MM.1S (cell line): ENCODE data around the gene SFSWAP.

Source experiments
- DNase-seq: peaks from one replicate; pipeline ENCODE4 v3.0.0-alpha.2; 2015
- H2AFZ ChIP-seq: fragments of 300-600 bp; sonication (generic); 2 replicates; pipeline ENCODE4 v1.6.0; 2016; ENCODE audit warnings: antibody characterized with exemption, low read length
- H3F3A ChIP-seq: fragments of 300-600 bp; sonication (generic); 2 replicates; pipeline ENCODE4 v1.6.1; 2016; ENCODE audit warnings: mild to moderate bottlenecking, antibody characterized with exemption, low read length, moderate library complexity, mixed read lengths; ENCODE audit not compliant: insufficient read depth
- H3K27ac ChIP-seq: fragments of 300-600 bp; sonication (generic); 2 replicates; pipeline ENCODE4 v1.5.1; 2016; ENCODE audit warnings: mild to moderate bottlenecking, low read length
- H3K27me3 ChIP-seq: fragments of 300-600 bp; sonication (generic); replicated peaks from 2 replicates; pipeline ENCODE4 v1.6.0; 2016; ENCODE audit warnings: low read length; ENCODE audit not compliant: insufficient read depth
- H3K36me3 ChIP-seq: fragments of 300-600 bp; sonication (generic); replicated peaks from 2 replicates; pipeline ENCODE4 v1.6.1; 2016; ENCODE audit warnings: mild to moderate bottlenecking, low read length, mixed read lengths; ENCODE audit not compliant: insufficient read depth
- H3K4me1 ChIP-seq: fragments of 300-600 bp; sonication (generic); 2 replicates; pipeline ENCODE4 v1.6.1; 2016; ENCODE audit warnings: low read length, mixed read lengths
- H3K4me2 ChIP-seq: fragments of 300-600 bp; sonication (generic); 2 replicates; pipeline ENCODE4 v1.6.0; 2016; ENCODE audit warnings: low read depth, low read length
- H3K4me3 ChIP-seq: fragments of 300-600 bp; sonication (generic); 2 replicates; pipeline ENCODE4 v1.5.1; 2016; ENCODE audit warnings: low read length, mixed read lengths
- H3K79me2 ChIP-seq: fragments of 300-600 bp; sonication (generic); 2 replicates; pipeline ENCODE4 v1.6.1; 2016; ENCODE audit warnings: mixed run types, low read length, mixed read lengths
- H3K9ac ChIP-seq: fragments of 300-600 bp; sonication (generic); 2 replicates; pipeline ENCODE4 v1.6.1; 2016; ENCODE audit warnings: low read length, mixed read lengths
- H3K9me2 ChIP-seq: fragments of 300-600 bp; sonication (generic); replicated peaks from 2 replicates; pipeline ENCODE4 v1.6.1; 2016; ENCODE audit warnings: mild to moderate bottlenecking, low read length, mixed read lengths; ENCODE audit not compliant: insufficient read depth
- H3K9me3 ChIP-seq: fragments of 300-600 bp; sonication (generic); replicated peaks from 2 replicates; pipeline ENCODE4 v1.6.1; 2016; ENCODE audit warnings: mild to moderate bottlenecking, low read length, mixed read lengths; ENCODE audit not compliant: insufficient read depth
- H4K20me1 ChIP-seq: fragments of 300-600 bp; sonication (generic); 2 replicates; pipeline ENCODE4 v1.6.1; 2016; ENCODE audit warnings: mild to moderate bottlenecking, low read length, moderate library complexity, mixed read lengths; ENCODE audit not compliant: insufficient read depth
- CTCF ChIP-seq: fragments of 300-600 bp; sonication (generic); IDR thresholded peaks from 2 replicates; pipeline ENCODE4 v1.5.1; 2016; ENCODE audit warnings: antibody characterized with exemption, low read length, mixed read lengths
- EZH2 ChIP-seq: fragments of 300-600 bp; sonication (generic); optimal IDR thresholded peaks from 2 replicates; pipeline ENCODE3; 2017; ENCODE audit warnings: low read depth, mild to moderate bottlenecking, antibody characterized with exemption, low read length, mixed read lengths
- EZH2phosphoT487 ChIP-seq: fragments of 300-600 bp; sonication (generic); IDR thresholded peaks from 2 replicates; pipeline ENCODE4 v1.6.1; 2018; ENCODE audit warnings: antibody characterized with exemption, low read length

SFSWAP gene

GRCh38 chr12:131672941-131673887 is 37.7 kb upstream of the SFSWAP start:
- no peak overlapping the region for H3K9ac ChIP-seq
- no peaks in the 10 kb centered on the region for H3K9me3 ChIP-seq
- peaks cover 10% of the 10 kb centered on the region; the same call in 1 of the 2 replicates for H3K27me3 ChIP-seq
- DNase-seq = no peak
- no peaks in the 10 kb centered on the region for H3K36me3 ChIP-seq
- H3K4me3 ChIP-seq = no peak overlapping the region
- H3F3A ChIP-seq = no peaks in the 10 kb centered on the region
- H4K20me1 ChIP-seq = no peaks in the 10 kb centered on the region
- no peak overlapping the region for H2AFZ ChIP-seq
- TF ChIP-seq EZH2 (no peak), EZH2phosphoT487 (no peak), CTCF (no peak)
- H3K27ac ChIP-seq = no peak overlapping the region
- no peaks in the 10 kb centered on the region for H3K9me2 ChIP-seq
- no peaks in the 10 kb centered on the region for H3K4me1 ChIP-seq
- H3K4me2 ChIP-seq = no peak overlapping the region
- H3K79me2 ChIP-seq = no peaks in the 10 kb centered on the region

GRCh38 chr12:131673888-131674257 is 37.0 kb upstream of the SFSWAP start:
- no peak for TF ChIP-seq EZH2phosphoT487
- TF ChIP-seq CTCF = no peak
- no peak for TF ChIP-seq EZH2
- DNase-seq = no peak
- Histone ChIP-seq H3K36me3 (no peaks in the 10 kb centered on the region), H3K9me2 (no peaks in the 10 kb centered on the region), H2AFZ (no peak overlapping the region), H3K27me3 (peaks cover 9% of the 10 kb centered on the region; the same call in 1 of the 2 replicates), H3F3A (no peaks in the 10 kb centered on the region), H3K4me3 (no peak overlapping the region), H3K9me3 (no peaks in the 10 kb centered on the region), H3K9ac (no peak overlapping the region), H3K79me2 (no peaks in the 10 kb centered on the region), H3K4me2 (no peak overlapping the region), H4K20me1 (no peaks in the 10 kb centered on the region), H3K4me1 (no peaks in the 10 kb centered on the region), H3K27ac (no peak overlapping the region)

GRCh38 chr12:131674373-131674772 is 36.5 kb upstream of the SFSWAP start:
- peaks cover 9% of the 10 kb centered on the region; the same call in 1 of the 2 replicates for H3K27me3 ChIP-seq
- no peak overlapping the region for H3K4me2 ChIP-seq
- no peak overlapping the region for H3K27ac ChIP-seq
- no peaks in the 10 kb centered on the region for H3K4me1 ChIP-seq
- DNase-seq = no peak
- H3K9me3 ChIP-seq = no peaks in the 10 kb centered on the region
- H3K9ac ChIP-seq = no peak overlapping the region
- H3K4me3 ChIP-seq = no peak overlapping the region
- no peaks in the 10 kb centered on the region for H3K36me3 ChIP-seq
- no peak overlapping the region for H2AFZ ChIP-seq
- H4K20me1 ChIP-seq = no peaks in the 10 kb centered on the region
- TF ChIP-seq EZH2 = no peak
- TF ChIP-seq EZH2phosphoT487 = no peak
- no peaks in the 10 kb centered on the region for H3K9me2 ChIP-seq
- H3K79me2 ChIP-seq = no peaks in the 10 kb centered on the region
- H3F3A ChIP-seq = no peaks in the 10 kb centered on the region
